ENCODE results near the gene TRAK2. TPM values are rescaled to one million over a fixed set of nuclear protein-coding genes. Genes with fewer than 3 reads are reported as not detected.
A peak's percentile ranks its signal among the peaks of the same experiment; 100 is the strongest.
"Not testable (repeated sequence)": the region's sequence is repeated elsewhere in the genome, so short reads cannot be mapped to it uniquely, and the experiment has no call there.

TRAK2 gene
- total RNA-seq, 1 donor from 2014 or later = 7.5 TPM

DNA sequence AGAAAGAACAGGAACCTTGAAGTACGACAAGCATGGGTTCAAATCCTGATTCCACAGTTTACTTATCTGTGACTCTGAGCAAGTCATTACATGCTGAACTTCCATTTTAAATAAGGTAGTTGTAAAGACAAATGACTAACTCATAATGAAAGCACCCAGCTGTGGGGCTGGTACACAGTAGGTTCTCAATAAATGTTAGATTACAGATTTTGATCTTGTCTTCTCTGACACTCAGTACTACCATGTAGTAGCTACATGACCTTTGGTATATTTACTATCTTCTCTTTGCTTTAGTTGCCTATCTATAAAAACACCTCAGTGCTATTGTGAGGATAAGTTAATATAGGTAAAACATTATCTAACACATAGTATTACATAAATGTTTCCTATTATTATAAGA is 3.2 kb downstream of the TRAK2 start:
- ATAC-seq = no peak

DNA sequence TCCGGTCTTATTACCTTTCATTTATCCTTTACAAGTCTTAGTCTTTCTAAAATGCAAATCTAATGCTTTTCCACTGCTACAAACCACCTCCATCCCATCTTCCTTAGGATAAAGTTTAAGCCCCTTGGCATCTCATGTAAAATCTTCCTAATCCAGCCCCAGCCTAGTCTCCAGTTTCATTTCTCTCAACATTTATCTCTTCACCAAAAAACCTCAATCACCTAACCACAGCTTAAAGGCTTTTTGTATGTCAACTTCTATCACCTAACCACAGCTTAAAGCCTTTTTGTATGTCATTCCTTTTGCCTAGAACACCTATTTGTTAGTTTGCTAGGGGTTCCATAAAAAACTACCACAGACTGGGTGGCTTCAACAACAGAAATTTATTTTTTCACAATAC is 4.2 kb downstream of the TRAK2 start:
- no peak for ATAC-seq

DNA sequence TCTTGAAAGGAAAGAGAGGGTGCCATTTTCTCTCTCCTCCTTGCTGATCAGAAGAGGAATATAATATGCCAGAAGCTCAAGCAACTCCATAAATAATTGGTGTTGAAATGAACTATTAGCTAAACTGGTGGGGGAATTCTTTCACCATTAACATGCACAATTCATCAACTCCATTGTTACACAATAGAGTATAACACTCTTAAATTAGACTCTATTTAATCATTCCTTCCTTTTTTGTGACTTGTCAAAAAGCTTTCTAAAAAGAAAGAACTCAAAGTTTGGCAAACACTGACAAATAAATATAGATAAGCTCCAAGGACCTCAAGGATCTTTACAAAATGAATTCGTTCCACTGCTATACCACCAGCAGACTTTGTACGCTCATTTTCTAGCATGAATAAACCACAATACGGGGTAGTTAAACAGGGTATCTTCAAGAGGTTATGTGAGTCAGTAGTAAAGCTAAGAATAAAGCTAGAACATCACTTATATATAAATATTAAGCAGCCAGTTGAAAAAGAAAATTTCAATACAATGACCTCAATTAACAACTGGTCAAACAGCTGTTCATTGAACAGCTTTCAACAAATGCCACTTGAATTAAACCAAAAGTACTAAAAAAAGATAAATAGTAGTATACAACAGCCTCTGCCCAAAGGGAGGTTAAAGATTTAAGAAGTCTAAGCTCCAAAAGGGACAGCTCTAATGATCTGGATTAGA is 6.4 kb downstream of the TRAK2 start:
- no peak for ATAC-seq

DNA sequence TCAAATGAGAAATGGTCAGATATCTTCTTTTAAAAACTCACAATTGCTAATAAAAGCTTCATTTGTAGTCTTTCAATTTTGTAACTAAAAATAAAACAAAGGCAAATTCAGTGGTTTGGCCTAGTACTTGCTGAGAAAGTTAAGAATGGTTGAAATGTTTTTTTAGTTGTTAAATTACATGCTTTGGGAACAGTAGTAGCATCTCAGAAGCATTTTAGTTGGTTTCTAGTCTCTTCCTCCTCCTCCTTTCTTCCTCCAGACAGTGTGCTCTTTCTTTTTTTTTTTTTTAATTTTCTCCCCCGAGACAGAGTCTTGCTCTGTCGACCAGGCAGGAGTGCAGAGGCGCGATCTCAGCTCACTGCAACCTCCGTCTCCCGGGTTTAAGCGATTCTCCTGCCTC is 9.8 kb downstream of the TRAK2 start:
- no peak for ATAC-seq

DNA sequence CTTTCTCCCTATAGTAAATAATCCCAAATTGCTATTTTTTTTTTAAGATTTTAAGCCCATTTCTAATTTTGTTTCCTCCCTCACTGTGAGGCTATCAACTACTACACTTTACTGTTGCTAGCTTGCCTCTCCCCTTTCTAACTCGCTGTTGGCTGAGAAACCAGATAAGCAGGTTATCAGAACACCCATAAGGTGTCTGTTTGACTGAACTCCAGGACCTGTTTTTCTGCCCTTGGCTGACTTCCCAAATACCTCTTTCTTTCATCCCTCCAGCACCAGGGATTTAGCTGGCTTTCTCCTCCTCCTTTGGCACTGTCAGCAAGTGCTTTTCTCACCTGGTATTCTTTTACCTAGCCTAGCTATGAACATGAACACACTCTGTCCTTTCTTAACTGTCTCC is 11.1 kb downstream of the TRAK2 start:
- peak; percentile 98 for ATAC-seq

DNA sequence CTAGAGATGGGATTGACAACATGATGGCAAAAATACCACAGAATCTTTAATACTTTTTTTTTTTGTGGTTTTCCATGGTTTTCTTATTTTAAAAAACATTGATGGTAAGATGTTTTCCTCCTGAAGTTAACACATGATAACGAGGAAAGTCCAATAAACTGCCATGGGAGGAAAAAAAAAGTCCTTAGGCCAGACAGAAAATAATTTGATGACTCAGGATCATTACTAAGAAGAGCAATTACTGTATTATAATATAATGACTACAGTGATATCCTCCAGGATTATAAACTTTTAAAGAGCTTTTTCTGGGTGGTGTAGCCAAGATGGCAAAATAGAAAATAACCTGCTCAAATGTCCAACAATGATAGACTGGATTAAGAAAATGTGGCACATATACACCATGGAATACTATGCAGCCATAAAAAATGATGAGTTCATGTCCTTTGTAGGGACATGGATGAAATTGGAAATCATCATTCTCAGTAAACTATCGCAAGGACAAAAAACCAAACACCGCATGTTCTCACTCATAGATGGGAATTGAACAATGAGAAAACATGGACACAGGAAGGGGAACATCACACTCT is 11.8 kb downstream of the TRAK2 start:
- not testable (repeated sequence) for ATAC-seq

DNA sequence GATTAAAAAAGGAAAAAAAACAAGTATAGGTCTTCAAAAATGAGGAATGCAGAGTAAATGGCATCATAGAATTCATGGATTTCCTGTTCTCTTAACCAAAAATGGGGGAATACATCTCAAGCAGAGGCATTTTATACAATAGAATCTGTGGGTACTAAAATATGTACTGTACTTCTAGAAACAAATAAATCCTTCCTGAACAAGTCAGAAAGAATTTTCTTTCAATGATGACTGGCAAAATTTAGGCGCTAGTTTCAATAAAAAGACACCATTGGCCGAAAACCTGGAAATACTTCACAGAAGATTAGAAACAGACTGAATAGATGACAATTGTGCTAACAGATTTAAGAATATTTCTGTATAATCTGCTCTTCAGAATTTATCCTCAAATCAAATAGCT is 15.1 kb downstream of the TRAK2 start:
- ATAC-seq = no peak

DNA sequence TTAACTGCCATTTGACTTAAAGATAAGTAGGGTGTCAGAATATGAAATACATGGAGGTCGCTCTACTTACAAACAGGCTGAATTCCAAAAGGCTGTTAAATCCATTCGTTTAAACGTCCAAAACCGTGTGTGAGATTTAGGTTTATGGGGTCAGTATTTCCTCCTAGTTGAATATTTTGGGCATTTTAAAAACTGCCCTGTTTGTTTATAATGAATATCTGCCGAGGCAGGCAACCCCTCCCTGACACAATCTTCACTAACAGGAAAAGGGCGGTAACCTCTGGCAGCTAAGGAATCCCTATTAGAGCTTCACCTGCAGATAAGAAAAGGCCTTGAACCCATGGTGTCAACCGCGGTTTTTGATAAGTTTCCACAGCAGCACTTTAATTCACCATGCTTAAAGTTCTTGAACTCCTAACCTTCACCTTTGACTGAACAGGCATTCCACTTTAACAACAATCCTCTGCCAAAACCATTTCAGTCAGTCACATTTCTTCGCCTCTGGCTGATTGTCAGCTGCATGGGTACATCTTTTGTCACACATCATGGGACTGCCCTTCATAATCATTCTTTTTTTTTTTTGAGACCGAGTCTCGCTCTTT is 17.8 kb downstream of the TRAK2 start:
- ATAC-seq = no peak

DNA sequence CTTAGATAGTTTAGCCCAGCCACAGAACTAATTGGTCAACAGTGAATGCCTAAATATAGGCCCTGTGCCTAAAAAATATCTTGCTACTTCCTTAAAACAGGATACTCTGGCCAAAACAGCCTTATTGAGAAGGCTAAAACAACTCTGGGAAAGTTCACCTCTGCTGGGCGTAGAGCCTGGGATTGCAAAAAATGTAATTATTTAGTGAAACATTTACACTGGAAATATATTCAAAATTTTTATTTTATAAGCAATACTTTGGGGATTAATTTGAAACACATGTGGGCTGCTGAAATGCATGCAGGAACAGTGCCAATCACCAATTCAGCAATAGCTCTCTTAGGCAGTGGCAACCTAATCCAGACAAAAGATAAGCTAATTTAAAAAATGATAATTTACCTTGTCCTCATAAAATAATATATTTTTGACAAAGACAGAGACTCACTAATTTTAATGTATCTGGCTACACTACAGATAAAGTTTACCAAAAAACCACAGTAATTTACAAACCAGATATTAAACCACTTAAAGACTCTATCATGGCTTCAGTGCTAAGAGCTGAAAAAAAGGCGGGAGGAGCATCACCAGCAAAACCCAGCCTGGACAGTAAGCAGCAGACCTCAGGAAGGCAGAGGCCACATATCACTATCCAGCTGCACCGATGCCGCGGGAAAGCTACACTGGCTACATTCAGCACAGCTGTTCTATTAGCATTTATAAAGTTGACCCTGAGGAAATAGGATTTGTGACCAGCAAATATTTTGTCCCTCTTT is 18.5 kb downstream of the TRAK2 start:
- ATAC-seq = no peak

DNA sequence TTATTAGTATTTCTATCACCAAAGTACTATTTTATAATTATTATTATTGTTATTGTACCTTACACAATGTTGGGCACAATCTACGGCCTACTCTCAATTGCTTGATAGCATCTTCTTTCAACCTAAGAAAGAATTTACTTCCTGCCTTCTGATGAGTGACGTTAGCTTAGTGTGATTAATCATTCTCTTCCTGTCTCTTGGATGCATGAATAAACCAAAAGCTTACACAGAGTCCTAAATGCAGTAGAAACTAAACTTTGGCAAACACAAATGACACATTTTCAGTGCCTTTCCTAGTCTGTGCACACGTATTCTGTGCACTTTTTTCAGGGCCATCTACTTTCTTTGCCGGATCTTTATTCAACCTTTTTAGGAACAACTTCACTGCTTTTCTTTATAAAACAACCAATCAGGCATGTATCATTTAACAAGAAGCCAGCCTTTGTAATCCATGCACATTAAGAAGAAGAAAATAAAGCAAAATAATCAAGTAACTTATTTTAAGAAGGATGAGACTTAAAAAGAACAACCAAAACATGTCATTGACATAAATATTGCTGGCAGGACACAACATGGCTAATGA is 19.1 kb downstream of the TRAK2 start:
- peak; percentile 59 for ATAC-seq

DNA sequence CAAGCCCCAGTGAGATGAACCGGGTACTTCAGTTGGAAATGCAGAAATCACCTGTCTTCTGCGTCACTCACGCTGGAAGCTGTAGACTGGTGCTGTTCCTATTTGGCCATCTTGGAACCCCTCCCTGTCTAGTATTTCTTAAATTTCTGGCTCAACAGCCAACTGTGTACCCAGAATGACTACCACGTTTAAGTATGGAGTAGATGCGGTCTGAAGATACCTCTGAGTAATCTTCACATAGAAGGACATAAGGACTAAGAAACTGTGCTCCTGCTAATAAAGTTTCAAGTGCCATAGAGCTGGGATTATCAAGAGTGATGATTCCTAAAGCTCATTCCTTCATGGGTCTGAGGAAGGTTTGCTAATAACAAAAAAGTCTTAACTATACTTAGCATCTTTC is 20.4 kb downstream of the TRAK2 start:
- no peak for ATAC-seq

DNA sequence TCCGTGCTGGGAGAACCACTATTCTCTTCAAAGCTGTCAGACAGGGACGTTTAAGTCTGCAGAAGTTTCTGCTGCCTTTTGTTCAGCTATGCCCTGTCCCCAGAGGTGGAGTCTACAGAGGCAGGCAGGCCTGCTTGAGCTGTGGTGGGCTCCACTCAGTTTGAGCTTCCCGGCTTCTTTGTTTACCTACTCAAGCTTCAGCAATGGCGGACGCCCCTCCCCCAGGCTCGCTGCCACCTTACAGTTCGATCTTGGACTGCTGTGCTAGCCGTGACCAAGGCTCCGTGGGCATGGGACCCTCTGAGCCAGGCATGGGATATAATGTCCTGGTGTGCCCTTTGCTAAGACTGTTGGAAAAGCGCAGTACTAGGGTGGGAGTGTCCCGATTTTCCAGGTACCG is 20.9 kb downstream of the TRAK2 start:
- ATAC-seq = not testable (repeated sequence)

DNA sequence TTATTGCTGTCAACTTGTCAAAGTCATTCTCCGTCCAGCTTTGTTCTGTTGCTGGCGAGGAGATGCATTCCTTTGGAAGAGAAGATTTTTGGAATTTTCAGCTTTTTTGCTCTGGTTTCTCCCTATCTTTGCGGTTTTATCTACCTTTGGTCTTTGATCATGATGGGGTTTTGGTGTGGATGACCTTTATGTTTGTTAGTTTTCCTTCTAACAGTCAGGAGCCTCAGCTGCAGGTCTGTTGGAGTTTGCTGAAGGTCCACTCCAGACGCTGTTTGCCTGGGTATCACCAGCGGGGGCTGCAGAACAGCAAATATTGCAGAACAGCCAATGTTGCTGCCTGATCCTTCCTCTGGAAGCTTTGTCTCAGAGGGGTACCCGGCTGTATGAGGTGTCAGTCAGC is 21.4 kb downstream of the TRAK2 start:
- ATAC-seq = not testable (repeated sequence)

DNA sequence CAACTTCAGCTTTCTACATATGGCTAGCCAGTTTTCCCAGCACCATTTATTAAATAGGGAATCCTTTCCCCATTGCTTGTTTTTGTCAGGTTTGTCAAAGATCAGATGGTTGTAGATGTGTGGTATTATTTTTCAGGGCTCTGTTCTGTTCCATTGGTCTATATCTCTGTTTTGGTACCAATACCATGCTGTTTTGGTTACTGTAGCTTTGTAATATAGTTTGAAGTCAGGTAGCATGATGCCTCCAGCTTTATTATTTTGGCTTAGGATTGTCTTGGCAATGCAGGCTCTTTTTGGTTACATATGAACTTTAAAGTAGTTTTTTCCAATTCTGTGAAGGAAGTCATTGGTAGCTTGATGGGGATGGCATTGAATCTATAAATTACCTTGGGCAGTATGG is 22.9 kb downstream of the TRAK2 start:
- not testable (repeated sequence) for ATAC-seq

DNA sequence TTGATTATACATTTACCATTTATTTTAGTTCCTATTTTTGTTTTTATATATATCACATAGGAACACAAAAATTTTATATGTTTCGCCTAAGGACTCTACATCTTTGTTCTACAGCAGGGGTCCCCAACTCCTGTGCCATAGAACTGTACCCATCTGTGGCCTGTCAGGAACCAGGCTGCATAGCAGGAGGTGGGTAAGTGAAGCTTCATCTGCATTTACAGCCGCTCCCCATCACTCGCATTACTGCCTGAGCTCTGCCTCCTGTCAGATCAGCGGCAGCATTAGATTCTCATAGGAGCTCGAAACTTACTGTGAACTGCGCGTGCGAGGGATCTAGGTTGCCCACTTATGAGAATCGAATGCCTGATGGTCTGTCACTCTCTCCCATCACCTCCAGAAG is 25.3 kb downstream of the TRAK2 start:
- no peak for ATAC-seq

DNA sequence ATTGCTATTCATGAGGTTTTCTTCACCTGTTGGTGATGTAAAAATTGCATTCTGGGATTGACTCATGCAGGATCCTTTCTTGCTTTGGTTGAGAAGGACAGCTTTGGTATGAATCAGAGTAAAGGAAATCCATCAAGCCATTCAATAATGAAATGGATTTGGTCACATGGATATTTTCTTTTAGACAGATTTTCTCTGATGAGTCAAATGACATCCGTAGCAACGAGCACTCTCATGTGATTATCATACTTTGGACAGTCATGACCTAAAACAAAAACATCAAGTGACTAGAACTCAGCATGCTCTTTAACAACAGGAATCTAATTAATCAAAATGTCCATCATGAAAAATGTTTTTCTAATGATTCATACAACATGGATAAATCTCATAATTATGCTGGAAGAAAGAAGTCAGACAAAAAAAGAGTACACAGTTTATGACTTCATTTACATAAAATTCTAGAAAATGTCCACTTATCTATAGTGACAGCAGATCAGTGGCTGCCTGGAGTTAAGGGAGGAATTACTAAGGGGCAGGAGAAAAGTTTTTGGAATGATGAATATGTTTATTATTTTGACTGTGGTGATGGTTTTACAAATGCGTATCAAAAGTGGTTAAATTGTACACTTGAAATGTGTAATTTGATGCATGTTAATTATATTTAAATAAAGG is 30.7 kb downstream of the TRAK2 start:
- peak; percentile 85 for ATAC-seq

DNA sequence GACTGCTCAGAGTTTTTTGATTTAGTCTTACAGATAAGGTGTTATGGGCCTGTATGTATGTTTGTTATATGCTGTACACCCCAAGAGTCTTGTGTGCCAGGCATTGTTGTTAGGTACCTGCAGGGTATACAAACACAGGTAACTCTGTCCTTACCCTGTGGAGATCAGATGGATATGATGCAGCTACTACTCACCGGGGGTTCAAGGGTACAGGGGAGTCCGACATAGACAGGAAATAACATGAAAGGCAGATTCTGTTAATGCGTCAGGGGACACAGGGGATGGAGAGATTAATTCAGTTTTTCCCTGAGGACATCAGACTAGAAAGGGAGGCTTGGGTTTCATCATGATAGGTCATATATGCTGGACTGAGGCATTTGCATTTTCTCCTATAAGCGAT is 31.3 kb downstream of the TRAK2 start:
- ATAC-seq = peak; percentile 10

DNA sequence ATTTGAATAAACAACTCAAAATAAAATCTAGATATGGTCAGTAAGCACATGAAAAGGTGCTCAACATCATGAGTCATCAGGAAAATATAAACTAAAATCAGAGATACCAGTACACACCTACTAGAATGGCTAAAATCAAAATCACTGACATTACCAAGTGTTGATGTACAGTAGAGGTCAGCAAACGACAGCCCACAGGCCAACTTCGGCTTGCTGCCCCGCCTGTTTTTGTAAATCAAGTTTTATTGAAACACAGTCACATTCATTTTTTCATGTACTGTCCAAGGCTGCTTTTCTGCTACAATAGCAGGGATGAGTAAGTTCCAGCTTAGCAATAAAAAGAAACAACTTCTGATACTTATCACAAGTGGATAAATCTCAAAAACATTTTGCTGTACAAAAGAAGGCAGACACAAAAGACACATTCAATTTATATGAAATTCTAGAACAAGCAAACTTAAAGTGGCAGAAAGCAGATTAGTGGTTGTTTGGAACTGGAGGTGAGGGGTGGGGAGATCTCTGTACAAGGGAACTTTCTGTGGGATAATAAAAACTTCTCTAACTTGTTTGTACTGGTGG is 32.1 kb downstream of the TRAK2 start:
- peak; percentile 43 for ATAC-seq

DNA sequence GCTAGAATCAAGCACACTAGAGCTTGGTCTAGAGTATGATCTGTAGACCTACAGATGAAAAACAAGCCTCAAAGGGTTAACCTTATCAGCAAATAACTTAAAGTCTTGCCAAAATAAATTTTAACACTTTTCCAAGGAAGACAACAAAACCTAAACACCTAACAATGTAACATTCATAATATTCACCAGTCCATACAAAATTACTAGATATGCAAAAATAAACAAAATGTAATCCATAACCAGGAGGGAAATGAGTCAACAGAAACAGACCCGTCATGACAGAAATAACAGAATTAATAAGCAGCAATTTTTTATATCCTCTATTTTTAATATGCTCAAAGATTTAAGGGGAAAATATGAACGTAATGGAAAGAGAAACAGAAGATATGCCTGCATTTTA is 36.1 kb downstream of the TRAK2 start:
- ATAC-seq = no peak

DNA sequence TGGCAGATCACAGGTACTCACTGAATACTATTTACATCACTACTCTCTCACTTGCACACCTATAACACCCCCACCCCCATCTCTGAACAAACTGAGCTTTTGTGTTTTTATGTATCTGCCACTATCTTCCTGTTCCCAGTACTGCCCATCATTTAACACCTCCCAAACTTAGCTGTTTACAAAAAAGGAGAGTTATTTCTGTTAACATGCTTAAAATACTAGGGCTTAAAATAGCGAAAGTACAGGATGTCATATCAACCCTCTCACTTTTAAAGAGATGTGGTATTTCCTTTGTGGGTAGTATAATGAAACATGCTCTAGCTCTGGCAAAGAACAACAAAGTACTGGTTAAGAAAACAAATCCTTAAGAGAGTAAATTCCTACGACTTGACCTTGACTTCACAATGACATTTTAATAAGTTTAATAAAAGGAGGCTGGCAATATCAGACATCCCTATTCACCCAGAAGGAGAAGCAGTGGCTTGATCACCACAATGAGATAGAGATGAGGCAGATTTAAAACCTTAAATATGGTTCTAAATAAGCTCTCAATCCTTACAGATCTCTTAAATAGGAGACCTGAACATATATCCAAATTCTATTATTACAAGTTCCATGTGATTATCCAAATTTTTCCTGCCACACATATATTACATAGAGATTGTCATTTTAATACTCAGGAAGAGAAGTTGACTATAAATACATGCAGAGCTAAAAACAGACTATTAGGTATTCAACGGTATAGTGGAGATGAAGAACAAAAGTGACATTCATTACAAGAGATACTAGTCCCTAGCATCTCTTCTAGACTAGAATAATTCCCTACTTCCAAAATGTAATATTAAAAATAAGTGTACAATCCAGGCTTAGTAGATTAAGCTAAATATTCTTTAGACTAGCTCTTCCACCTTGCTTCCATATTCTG is 36.9 kb downstream of the TRAK2 start:
- ATAC-seq = peak; percentile 42

DNA sequence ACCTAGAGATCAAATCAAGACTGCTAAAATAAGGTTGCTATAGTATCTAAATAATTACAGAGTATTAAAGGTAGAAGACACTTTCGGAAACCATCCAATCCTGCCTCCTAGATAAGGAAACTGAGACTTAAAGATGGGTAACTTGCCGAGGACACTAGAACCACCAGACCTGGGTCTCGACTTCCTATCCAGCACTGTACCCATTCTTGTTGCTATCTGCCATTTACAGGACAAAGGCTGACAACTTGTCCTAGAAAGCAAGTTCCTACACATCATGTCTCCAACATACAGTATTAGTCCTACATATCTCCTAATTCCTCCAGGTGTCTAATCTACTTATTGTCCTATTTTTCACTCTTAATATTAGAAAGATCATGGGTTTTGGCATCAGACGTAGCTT is 37.7 kb downstream of the TRAK2 start:
- no peak for ATAC-seq

All from esophagus mucosa (tissue), 1 donor.